HG03025 (cell line): ENCODE data around the gene STAP2.
"Not testable (repeated sequence)": the region's sequence is repeated elsewhere in the genome, so short reads cannot be mapped to it uniquely, and the experiment has no call there.

Experiments used
- ATAC-seq: cut with Tn5 transposase; IDR thresholded peaks from one replicate; pipeline ENCODE4 v1.9.1; 2021; ENCODE audit warnings: mild to moderate bottlenecking, moderate library complexity; ENCODE audit not compliant: unreplicated experiment, low FRiP score

The STAP2 gene

DNA sequence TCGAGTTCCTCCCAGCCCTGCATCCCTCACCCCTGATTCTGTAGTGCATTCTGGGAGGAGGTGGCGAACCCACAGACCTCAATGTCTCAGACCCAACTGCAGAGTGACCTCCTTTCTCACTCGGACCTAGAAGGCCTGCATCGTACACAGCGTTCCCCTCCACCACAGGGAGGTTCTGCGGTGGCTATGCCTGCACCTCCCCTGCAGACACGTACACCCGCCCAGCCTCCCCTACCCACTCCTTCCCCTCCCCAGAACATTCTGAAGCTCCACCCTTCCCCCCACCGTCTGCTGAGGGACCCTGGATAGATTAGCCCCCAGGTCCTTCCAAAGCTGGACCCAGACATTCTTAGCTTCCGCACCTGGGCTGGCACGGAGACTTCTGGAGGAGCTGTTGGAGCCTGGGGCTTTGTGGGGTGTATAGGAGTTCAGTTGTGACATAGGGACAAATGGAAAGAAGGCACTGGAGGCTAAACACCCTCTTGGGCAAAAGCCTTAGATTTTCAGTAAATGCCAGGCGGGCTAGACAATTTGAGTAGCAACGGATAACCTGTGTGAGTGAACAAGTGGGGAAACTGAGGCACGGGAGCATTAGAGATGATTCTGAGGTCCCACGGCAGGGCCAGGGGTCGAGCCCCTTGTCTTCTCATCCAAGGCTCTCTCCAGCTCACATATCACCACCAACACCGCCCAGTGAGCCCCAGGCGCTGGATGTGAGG lies 34.6 kb downstream of the STAP2 start:
- no peak for ATAC-seq

DNA sequence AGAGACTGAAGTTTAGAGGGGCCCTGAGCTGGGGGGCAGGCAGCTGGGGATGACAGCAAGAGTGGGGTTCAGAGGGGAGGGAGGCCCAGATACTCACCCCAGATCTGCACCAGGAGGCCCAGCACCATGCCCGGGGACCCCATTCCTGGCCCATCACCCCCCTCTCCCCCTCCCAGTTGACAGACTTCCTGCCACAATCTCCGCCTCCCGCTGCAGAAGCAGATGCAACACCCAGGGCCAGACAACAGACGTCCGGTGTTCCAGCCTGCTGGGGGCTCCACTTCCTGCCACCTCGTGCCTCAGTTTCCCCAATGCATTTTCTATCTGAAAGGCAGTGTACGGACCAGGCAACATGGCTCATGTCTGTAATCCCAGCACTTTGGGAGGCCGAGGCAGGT lies 36.4 kb downstream of the STAP2 start, which contains the start of gene TMIGD2:
TSS of gene TMIGD2 (minus strand) at position 147 of the 398 bp plus-strand sequence. CDS start at position 143, 4 bp downstream.
- ATAC-seq, result no peak

DNA sequence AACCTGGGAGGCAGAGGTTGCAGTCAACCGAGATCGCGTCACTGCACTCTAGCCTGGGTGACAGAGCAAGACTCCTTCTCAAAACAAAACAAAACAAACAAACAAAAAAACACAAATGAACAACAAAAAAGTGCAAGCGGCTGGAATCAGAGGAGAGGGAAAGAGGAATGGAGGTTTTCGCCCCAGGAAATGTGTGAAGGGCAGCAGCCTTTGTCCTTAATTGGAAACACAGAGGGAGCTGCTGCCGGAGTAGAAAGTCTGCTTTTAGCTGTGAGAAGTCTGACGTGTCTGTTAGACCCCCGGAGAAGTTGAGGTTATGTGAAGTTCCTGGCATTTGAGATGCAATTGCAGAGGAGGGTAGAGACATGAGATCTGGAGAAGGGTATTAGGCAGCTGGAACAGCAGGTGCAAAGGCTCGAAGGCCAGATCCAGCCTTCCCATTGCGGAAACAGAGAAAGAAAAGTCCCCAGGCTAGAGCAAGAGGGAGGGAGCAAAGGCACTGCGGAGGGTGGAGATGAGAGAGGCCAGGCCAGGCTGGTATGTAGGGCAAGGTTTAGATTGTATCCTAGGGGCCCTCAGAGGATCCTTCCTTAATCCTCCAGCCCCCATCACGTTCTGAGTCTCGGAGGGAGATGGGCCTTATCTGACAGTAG lies 36.9 kb downstream of the STAP2 start:
- ATAC-seq, result no peak

DNA sequence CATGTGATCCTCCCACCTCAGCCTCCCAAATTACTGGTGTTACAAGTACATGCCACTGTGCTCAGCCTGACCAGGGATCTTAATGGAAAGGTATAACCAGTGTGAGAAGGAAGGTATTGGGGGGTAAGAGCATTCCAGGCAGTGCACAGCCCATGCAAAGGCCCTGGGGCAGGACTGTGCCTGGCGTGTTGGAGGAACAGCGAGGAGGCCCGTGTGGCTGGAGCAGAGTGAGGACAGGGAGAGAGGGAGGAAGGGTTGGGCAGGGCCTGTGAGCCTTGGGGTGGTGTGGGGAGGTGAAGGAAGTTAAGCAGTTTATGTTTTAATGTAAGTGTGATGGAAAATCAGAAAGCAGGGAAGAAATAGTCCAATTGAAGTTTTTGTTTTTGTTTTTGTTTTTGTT lies 38.0 kb downstream of the STAP2 start:
- no peak for ATAC-seq

DNA sequence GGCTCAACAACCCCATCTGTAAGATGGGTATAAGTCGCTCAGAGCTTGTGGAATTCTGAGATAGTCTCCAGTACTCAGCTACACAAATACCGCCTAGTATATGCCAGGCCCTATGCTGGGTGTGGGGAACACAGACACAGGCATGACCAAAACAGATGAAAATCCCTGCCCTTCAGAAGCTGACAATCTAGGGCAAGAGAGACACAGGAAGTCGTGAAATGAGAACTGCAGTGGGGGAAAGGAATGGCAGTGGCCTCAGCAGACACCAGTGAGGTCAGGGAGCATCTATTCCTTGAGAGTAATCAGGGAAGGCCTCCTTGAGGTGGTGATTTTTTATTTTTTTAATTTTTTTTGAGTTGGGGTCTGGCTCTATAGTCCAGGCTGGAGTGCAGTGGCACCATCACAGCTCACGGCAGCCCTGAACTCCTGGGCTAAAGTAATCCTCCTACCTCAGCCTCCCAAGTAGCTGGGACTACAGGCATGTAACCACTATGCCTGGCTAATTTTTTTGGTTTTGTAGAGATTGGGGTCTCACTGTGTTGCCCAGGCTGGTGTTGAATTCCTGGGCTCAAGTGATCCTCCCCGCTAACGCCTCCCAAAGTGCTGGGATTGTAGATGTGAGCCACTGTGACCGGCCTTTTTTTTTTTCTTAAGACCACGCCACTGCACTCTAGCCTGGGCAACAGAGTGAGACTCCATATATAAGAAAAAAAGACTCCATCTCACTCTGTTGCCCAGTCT lies 39.6 kb downstream of the STAP2 start:
- ATAC-seq, result no peak

DNA sequence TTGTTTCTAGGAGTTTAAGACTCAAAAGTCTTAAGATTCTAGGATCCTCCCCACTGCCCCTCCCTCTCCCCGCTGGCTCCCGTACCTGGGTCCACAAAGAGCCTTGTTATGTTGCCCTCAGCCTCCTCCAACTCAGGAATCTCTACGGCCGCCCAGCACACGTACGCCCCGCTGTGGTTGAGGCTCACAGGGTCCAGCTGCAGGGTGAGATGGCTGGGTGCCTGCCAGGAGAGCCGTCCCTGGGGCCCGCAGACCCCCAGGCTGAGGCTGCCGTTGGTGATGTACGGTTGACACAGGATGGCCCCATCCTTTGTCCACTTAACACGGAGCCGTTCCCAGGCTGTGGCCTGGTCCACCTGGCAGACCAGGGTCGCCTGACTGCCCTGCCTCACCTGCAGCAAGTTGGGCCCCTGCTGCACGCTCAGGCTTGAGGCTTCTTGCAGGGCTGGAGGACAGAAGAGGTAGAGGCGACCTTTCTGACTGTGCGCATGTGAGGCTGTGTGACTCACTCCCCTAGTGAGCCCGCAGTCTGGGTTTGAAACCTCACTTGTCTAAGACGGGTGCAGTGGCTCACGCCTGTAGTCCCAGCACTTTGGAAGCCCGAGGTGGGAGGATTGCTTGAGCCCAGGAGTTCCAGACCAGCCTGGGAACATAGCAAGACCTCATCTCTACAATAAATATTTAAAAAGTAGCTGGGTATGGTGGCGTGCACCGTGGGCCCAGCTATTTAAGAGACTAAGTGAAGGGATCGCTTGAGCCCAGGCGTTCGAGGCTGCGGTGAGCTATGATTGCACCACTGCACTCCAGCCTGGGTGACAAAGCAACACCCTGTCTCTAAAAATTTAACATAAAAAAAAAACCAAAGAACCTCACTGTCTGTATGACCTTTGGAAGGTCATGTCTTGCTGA lies 40.5 kb downstream of the STAP2 start:
- ATAC-seq, result no peak

DNA sequence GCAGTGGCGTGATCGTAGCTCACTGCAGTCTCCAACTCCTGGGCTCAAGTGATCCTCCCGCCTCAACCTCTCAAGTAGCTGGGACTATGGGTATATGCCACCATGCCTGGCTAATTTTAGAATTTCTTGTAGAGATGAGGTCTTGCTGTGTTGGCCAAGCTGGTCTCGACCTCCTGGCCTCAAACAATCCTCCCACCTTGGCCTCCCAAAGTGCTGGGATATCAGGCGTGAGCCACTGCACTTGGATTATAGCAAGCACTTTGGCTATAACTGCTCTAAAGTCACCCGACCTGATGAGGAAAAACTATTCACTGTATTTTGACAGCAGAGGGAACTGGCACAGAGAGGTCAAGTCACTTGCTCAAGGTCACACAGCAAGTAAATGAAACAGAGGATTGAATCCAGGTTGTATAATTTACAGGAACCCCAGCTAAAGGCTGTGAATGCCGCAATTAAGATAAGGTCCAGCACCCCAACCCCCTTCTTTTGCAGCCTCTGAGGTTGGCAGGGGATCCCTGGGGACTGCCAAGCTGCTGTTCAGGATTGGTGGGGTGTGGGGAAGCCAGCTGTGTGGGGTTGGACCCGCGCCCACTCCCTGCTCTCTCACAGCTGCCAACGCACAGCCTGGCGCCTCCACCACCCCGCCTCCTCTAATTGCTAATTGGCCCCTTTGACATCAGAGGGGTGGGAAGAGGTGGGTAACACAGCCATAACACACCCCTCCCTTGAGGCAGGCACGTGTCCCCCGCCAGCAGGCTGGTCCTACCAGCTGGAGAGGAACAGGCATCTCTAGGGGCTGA lies 42.5 kb downstream of the STAP2 start:
- no peak for ATAC-seq

DNA sequence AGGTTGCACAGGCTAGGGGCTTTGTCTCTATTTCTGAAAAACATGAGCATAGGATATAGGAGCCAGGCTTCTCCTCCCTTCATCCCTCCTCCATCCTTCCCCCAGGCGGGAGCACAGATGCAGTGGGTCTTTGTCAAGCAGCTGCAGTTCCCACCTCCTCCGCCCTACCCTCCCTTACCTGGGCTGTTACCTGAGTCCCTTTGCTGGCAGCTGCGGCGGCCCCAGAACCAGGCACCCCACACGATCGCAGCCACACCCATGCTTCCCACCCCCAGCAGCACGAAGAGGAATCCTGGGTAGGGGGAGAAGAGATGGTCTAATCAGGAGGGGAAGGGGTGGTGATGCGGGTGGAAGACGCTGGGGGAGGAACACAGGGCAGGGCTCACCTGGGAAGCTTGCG lies 44.2 kb downstream of the STAP2 start:
- ATAC-seq, result no peak

DNA sequence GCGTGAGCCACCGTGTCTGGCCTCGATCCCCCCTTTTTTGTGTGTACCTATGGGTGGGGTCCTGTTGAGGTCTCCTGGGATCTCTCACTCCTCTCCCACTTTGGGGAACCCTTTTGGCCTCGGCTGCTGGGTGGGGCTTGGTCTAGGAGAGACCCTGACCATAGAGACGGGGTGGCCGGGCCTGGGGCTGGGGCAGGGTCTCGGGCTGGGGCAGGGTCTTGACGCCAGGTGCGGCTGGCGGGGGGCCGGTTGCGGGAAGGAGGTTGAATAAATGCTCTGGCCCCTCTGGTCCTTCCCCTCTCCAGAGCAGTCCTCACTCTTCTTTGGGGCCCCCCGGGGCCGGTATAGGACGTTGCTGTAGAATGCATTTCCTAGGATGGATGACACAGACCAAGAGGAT lies 46.1 kb downstream of the STAP2 start:
- no peak for ATAC-seq

DNA sequence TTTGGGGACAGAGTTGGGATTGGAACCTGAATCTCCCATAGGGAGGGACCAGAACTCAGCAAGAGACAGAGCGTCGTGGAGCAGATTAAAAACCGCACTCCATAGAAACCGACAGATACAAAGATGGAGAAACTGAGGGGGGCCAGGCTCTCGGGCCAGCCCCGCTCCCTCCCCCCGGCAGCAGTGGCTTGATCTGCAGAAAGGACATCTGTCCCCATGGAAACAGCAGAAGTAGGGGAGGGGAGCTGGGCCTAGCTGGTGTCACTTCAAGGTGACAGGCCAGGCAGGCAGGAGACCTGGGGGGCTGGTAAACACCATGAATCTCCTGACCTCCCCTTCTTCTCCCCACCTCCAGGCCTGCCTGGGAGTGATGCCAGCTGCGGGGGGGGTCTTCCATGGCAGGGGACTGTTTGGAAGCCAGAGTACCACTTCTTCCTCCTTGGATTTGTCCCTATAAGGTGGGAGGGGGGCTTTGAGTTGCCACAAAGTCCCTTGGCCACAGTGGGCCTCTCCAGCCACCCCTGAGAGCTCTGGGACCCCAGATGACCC lies 47.4 kb downstream of the STAP2 start:
- ATAC-seq, result no peak

DNA sequence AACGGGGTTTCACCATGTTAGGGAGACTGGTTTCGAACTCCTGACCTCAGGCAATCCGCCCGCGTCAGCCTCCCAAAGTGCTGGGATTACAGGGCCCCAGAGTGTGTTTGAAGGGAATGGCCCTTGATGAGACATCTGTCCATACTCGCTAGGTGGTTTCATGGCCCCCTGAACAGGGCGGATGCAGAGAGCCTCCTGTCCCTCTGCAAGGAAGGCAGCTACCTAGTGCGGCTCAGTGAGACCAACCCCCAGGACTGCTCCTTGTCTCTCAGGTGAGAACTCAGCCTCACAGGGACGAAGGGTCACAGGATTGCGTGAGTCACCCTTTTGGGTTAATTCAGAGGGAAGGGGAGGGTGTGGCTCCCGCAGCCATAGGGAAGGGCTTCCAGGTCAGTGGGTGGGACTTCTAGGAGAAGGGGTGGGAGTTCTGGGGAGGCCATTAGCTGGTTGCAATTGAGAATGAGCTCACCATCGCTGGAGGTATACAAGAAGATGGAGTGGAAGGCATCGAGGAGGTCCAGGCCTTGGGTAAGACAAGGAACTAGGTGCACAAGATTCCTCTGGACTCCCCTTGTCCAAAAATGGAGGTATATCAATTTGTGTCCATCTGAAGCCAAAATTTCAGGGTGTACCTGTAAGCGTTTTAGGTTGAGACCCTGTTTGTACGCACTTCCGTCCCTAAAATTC lies 50.4 kb downstream of the STAP2 start:
- ATAC-seq, result no peak

DNA sequence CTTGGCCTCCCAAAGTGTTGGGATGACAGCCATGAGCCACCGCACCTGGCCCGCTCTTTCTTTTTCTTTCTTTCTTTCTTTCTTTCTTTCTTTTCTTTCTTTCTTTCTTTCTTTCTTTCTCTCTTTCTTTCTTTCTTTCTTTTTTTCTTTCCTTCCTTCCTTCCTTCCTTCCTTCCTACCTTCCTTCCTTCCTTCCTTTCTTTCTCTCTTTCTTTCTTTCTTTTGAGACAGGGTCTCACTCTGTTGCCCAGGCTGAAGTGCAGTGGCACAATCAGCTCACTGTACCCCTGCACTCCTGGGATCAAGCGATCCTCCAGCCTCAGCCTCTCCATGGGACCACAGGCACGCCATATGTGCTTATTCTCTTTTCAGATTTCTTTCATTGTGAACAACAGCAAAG lies 52.5 kb downstream of the STAP2 start:
- not testable (repeated sequence) for ATAC-seq

DNA sequence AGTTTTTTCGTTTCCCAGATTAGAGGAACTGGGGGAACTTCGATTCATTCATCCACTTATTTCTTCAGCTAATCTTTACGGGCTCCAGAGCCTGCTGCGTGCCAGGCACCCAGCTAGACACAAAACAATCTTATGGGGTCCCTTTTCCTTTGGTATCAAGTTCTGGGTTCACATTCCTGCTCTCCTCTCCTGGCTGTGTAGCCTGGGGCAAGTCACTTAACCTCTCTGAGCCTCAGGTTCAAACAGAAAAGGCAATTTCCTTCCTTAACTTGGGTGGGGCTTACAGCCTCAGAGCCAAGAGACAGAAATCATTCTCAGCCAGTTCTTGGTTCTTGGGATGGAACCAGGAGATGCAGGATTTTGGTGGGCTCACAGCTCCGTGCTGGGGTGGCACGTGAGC lies 53.7 kb downstream of the STAP2 start:
- ATAC-seq, result no peak

DNA sequence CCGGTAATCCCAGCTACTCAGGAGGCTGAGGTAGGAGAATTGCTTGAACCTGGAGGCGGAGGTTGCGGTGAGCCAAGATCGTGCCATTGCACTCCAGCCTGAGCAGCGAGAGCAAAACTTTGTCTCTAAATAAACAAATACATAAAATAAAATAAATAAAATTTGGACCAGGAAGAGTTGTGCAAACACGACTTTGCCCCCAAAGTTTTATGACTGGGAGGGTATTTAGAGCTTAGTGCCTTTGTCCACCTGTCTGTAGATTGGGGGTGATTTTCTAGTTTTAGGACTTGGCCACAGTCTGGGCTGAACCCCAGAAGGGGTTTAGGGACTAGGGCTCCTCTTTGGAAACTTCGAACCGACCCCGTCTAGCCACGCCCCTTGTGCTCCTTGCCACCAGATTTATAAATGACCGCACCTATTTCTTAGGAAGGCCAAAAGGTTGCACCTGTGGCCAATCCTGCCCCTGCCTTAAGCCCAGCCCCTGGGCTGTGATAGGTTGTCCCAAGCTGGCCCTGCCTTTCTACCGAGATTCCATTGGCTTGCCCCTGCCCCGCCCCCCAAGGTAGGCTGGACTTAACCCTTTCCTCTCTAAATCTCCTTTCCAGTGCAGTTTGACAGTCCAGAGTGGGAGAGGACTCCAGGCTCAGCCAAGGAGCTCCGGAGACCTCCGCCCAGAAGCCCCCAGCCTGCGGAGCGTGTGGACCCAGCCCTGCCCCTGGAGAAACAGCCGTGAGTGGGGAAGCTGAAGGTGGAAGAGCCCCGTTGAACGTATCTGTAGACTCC lies 54.3 kb downstream of the STAP2 start:
- no peak for ATAC-seq

DNA sequence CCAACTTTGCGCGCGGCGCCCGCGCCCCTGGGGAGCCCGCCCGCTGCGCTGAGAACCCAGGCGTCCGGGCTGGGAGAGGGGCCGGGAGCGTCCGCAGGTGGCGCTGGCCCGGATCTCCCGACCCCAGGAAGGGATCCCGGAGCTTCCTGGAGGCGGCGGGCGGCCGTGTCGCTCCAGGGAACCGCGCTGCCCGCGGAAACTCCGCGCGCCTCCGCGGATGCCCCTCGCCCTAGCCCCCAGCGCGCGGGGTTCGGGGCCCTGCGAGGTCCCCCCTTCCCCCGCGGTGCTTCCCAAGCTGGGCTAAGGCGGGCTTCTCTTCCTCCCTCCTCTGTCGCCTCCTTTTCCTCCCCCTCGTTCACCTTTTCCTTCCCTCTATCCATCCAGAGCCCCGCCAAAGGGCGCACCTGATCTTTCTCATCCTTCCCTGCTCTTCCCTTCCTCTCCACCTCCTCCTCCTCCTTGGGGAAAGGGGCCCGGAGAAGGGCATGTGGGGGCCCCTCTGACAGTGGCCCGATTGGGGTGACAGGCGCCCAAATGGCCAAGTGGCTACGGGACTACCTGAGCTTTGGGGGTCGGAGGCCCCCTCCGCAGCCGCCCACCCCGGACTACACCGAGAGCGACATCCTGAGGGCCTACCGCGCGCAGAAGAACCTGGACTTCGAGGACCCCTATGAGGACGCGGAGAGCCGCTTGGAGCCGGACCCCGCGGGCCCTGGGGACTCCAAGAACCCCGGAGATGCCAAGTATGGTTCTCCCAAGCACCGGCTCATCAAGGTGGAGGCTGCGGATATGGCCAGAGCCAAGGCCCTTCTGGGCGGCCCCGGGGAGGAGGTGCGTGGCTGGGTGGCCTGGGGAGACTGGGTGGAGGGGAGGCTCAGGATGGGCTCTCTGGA lies 58.9 kb downstream of the STAP2 start:
- ATAC-seq, result no peak

DNA sequence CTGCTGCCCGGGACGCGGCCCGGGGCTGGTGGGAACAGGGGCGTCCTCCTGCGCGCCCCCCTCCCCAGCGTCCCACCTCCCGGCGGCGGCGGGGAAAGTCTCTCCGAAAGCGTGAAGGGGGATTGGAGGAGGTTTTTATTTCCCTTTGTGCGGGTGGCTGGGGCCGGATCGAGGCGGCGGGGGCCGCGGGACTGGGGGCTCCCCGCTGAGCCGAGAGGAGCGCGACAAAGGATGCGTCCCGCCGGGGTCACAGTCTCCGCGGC lies 59.4 kb downstream of the STAP2 start:
- ATAC-seq, result no peak
